Spleen (tissue), 11 donors: ENCODE results near the gene IRF2BPL. TPM values are rescaled to one million over a fixed set of nuclear protein-coding genes. Genes with fewer than 3 reads are reported as not detected.

Experiments
- DNase-seq: peaks from one replicate; pipeline ENCODE4 v3.0.0-alpha.2; 2020
- H3K27ac ChIP-seq, 8 donors: fragments of 200-600 bp; sonication (generic) in 7 of 8; 1 replicate in 4 of 8; 2 replicates in 4 of 8; pipeline versions ENCODE4 v1.5.0 to v1.8.0; 2016 to 2021; ENCODE audit warnings: inconsistent platforms in 4 of 8, mild to moderate bottlenecking in 4 of 8, moderate library complexity in 1 of 8
- H3K27me3 ChIP-seq, 7 donors: fragments of 200-600 bp; sonication (generic) in 6 of 7; replicated peaks in 1 of 7; 1 replicate in 4 of 7; 2 replicates in 3 of 7; pipeline versions ENCODE4 v1.5.0 to v1.8.0; 2016 to 2021; ENCODE audit warnings: inconsistent platforms in 3 of 7, mild to moderate bottlenecking in 1 of 7
- H3K36me3 ChIP-seq, 6 donors: fragments of 200-600 bp; sonication (generic) in 5 of 6; 1 replicate in 4 of 6; 2 replicates in 2 of 6; pipeline versions ENCODE4 v1.5.0 to v1.8.0; 2016 to 2021; ENCODE audit warnings: inconsistent platforms in 2 of 6
- H3K4me1 ChIP-seq, 6 donors: fragments of 200-600 bp; sonication (generic) in 5 of 6; 1 replicate in 3 of 6; 2 replicates in 3 of 6; pipeline versions ENCODE4 v1.5.0 to v1.8.0; 2016 to 2021; ENCODE audit warnings: inconsistent platforms in 3 of 6
- H3K4me3 ChIP-seq, 8 donors: fragments of 200-600 bp; sonication (generic) in 7 of 8; 1 replicate in 4 of 8; 2 replicates in 4 of 8; pipeline versions ENCODE4 v1.5.0 to v1.8.0; 2016 to 2021; ENCODE audit warnings: inconsistent platforms in 4 of 8, mild to moderate bottlenecking in 4 of 8, moderate library complexity in 2 of 8
- H3K9me3 ChIP-seq, 8 donors: fragments of 200-600 bp; sonication (generic) in 7 of 8; 1 replicate in 4 of 8; 2 replicates in 4 of 8; pipeline versions ENCODE4 v1.5.0 to v1.8.0; 2016 to 2021; ENCODE audit warnings: inconsistent platforms in 4 of 8
- CTCF ChIP-seq, 11 experiments: fragments of 200-600 bp in 7 of 11; fragments of 450-650 bp in 4 of 11; sonication (generic) in 4 of 11; IDR thresholded peaks in 8 of 11; conservative IDR thresholded peaks in 3 of 11; 1 replicate in 7 of 11; 2 replicates in 4 of 11; pipeline versions ENCODE4 v1.4.0 to v1.8.0; 2016 to 2021; ENCODE audit warnings: antibody characterized with exemption in 11 of 11, inconsistent platforms in 4 of 11, mild to moderate bottlenecking in 1 of 11
- POLR2A ChIP-seq, 3 donors: fragments of 450-650 bp; IDR thresholded peaks; one replicate each; pipeline ENCODE4 v1.5.1; 2017; ENCODE audit warnings: antibody characterized with exemption in 3 of 3, mild to moderate bottlenecking in 1 of 3
- POLR2AphosphoS5 ChIP-seq, 3 donors: sonication (generic); formaldehyde crosslinking; IDR thresholded peaks; one replicate each; pipeline ENCODE4 v1.5.1; 2017; ENCODE audit warnings: antibody characterized with exemption in 3 of 3
- WGBS, 5 donors: extraction: QIAGEN DNeasy Blood & Tissue Kit in 3 of 5; methylation state at CpG; one replicate each; pipeline versions ENCODE4 v1.1.5 to v1.1.7; 2013 to 2018; 5-methylcytosine and 5-hydroxymethylcytosine counted together
- intact Hi-C: fragments of 100-400 bp; cut with DNase I; formaldehyde crosslinking; loops from one replicate; pipeline ENCODE4 v1.15.0; 2023; ENCODE audit warnings: low total_unique reads
- polyA plus RNA-seq, 3 donors: library from polyadenylated mRNA; stranded (reverse); fragments of 200-250 nt; gene quantifications; one replicate each; pipeline ENCODE4 v1.2.1, GENCODE V29; 2013
- total RNA-seq, 7 donors: library from RNA; depleted of rRNA in 3 of 7; stranded (reverse); fragments of >200 nt in 3 of 7; fragmentation: NEBNext Ultra II Directional in 4 of 7; extraction: Animal tissue kit (Norgen Biotek cat#: 25700) in 4 of 7; gene quantifications; one replicate each; pipeline versions ENCODE4 v1.1.0 to v1.2.1, GENCODE V29; 2016 to 2021
- donor health status: healthy with polysubstance abuse.
- donor health status: DM: no; HTN: no; CAD: no; lungs with moderate emphysema.
- donor health status: DM: no; HTN: no; CAD: no.
- donor health status: Bipolar disorder and iron deficiency.
- donor health status: healthy.
- donor health status: DM: no; HTN: no; CAD: no.
- donor health status: DM: yes; HTN: yes; CAD: no.

Gene IRF2BPL
- total and polyA plus RNA-seq, 10 donors: 4.1 to 62.7 (median 46.2) TPM

DNA sequence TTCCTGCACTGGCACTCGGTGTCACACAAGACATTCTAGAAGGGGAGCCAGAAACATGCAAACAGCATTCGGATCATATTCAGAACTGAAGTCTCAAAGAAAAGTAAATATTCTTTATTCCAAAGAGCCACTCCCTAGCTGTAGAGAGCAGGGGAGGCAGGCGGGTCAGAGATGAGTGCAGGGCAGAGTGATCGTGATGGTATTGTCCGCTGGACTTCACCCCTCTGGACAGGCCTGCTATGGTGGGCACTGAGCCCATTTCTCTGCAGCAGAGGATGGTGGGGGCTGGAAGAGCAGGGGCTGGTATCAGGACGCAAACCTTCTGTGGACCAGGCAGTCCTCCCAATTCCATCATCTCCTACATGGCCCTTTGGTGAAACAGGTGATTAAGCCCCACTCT lies 25.6 kb downstream of the IRF2BPL start:
- DNase-seq: no peak
- intact Hi-C loops: no loop called here
- Histone ChIP-seq H3K27ac (no peak overlapping the region), H3K9me3 (no peaks in the 10 kb centered on the region), H3K27me3 (no peaks in the 10 kb centered on the region), H3K4me3 (no peak overlapping the region), H3K4me1 (peaks cover 8 to 48% (median 26%) of the 10 kb centered on the region in 6 donors), H3K36me3 (no peaks in the 10 kb centered on the region)
- no peak for TF ChIP-seq POLR2AphosphoS5 (IDR thresholded peaks at IDR 0.05)
- no peak for TF ChIP-seq CTCF (IDR thresholded peaks at IDR 0.05 in 8 of 11, conservative IDR thresholded peaks at IDR 0.05 in 3 of 11)
- TF ChIP-seq POLR2A (IDR thresholded peaks at IDR 0.05): no peak
- 79 to 99% (median 93%) methylated on average over 6 of the region's 6 CpGs for WGBS, 5 donors

- H3K4me1 ChIP-seq: peaks cover 8 to 48% (median 27%) of the 10 kb centered on the region in 6 donors
- intact Hi-C loops: no loop called here
- 89 to 96% (median 90%) methylated on average over 4 of the region's 4 CpGs for WGBS, 5 donors
- no peaks in the 10 kb centered on the region for H3K36me3 ChIP-seq
- H3K27ac ChIP-seq: no peak overlapping the region
- TF ChIP-seq POLR2AphosphoS5 (IDR thresholded peaks at IDR 0.05) (no peak), POLR2A (IDR thresholded peaks at IDR 0.05) (no peak), CTCF (IDR thresholded peaks at IDR 0.05 in 8 of 11, conservative IDR thresholded peaks at IDR 0.05 in 3 of 11) (no peak)
- no peaks in the 10 kb centered on the region for H3K9me3 ChIP-seq
- no peak overlapping the region for H3K4me3 ChIP-seq
- no peaks in the 10 kb centered on the region for H3K27me3 ChIP-seq
- DNase-seq: no peak
These were observed 26.2 kb downstream of the IRF2BPL start for GRCh38 chr14:77002335-77002734.

- peak in 2 of 3 donors; percentile 34 to 47 for TF ChIP-seq POLR2AphosphoS5 (IDR thresholded peaks at IDR 0.05)
- TF ChIP-seq CTCF (IDR thresholded peaks at IDR 0.05 in 8 of 11, conservative IDR thresholded peaks at IDR 0.05 in 3 of 11): no peak
- H3K27me3 ChIP-seq: no peaks in the 10 kb centered on the region
- H3K27ac ChIP-seq: peak overlapping the region in 6 of 8 donors; percentile 26 to 70 (median 56)
- H3K36me3 ChIP-seq: no peaks in the 10 kb centered on the region
- intact Hi-C loops: no loop called here
- DNase-seq: no peak
- H3K4me1 ChIP-seq: peaks cover 8 to 42% (median 24%) of the 10 kb centered on the region in 6 donors
- 31 to 35% (median 33%) methylated on average over 32 to 33 of the region's 33 CpGs for WGBS, 5 donors
- peak overlapping the region in 2 of 8 donors; percentile 17 to 40 for H3K4me3 ChIP-seq
- no peaks in the 10 kb centered on the region for H3K9me3 ChIP-seq
These were observed 27.9 kb downstream of the IRF2BPL start for GRCh38 chr14:77000340-77001270.

DNA sequence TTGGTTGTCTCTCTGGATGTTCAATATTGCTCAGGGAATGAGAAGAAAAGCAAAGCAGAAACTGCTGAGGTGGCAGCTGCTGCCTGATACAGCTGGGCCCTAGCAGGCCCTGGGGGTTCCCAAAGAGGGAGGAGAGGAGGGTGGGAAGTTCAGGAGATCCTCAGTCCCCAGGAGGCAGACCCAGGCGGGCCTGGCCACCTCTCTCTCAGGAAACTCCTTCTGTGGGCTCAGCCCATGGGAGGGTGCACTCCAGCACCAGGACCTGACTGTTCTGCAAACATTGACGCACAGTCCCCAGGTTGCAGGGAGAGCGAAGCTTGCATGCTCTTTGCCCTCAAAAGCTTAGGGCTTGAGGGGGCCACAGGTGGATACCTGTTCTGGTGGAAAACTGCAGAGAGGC lies 29.6 kb downstream of the IRF2BPL start:
- no peak for DNase-seq
- WGBS, 5 donors: 72 to 90% (median 86%) methylated on average over 3 of the region's 3 CpGs
- H3K4me1 ChIP-seq: peaks cover 8 to 46% (median 24%) of the 10 kb centered on the region in 6 donors
- no peak for TF ChIP-seq POLR2AphosphoS5 (IDR thresholded peaks at IDR 0.05)
- no peak for TF ChIP-seq CTCF (IDR thresholded peaks at IDR 0.05 in 8 of 11, conservative IDR thresholded peaks at IDR 0.05 in 3 of 11)
- no peak for TF ChIP-seq POLR2A (IDR thresholded peaks at IDR 0.05)
- no peak overlapping the region for H3K27ac ChIP-seq
- no peaks in the 10 kb centered on the region for H3K36me3 ChIP-seq
- intact Hi-C loops: no loop called here
- no peaks in the 10 kb centered on the region for H3K27me3 ChIP-seq
- H3K9me3 ChIP-seq: no peaks in the 10 kb centered on the region
- H3K4me3 ChIP-seq: no peak overlapping the region
